DOHH2 (cell line): Measurements from ENCODE around the gene EIF3M.

Source experiments
- EZH2phosphoT487 ChIP-seq: fragments of 200-600 bp; sonication (generic); IDR thresholded peaks from 2 replicates; pipeline ENCODE4 v1.6.1; 2017; ENCODE audit warnings: borderline replicate concordance, mild to moderate bottlenecking, antibody characterized with exemption, low read length, moderate library complexity, mixed read lengths
- TF ChIP-seq, protein P1 (sequence below): fragments of 200-600 bp; sonication (generic); IDR thresholded peaks from one replicate; pipeline ENCODE4 v1.5.1; 2014; ENCODE audit warnings: antibody characterized with exemption, mild to moderate bottlenecking, low read depth, low read length; ENCODE audit not compliant: poor library complexity, severe bottlenecking

DNA sequence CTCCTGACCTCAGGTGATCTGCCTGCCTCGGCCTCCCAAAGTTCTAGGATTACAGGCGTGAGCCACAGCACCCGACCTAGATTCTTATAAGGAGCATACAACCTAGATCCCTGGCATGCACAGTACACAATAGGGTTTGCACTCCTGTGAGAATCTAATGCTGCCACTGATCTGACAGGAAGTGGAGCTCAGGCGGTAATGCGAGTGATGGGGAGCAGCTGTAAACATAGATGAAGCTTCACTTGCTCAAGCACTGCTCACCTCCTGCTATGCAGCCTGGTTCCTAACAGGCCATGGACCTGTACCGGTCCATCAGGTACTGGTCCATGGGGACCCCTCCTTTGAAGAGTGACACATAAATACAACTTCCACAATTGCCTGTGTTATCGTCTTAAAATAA lies 44.8 kb upstream of the EIF3M start:
- TF ChIP-seq, protein P1, sequence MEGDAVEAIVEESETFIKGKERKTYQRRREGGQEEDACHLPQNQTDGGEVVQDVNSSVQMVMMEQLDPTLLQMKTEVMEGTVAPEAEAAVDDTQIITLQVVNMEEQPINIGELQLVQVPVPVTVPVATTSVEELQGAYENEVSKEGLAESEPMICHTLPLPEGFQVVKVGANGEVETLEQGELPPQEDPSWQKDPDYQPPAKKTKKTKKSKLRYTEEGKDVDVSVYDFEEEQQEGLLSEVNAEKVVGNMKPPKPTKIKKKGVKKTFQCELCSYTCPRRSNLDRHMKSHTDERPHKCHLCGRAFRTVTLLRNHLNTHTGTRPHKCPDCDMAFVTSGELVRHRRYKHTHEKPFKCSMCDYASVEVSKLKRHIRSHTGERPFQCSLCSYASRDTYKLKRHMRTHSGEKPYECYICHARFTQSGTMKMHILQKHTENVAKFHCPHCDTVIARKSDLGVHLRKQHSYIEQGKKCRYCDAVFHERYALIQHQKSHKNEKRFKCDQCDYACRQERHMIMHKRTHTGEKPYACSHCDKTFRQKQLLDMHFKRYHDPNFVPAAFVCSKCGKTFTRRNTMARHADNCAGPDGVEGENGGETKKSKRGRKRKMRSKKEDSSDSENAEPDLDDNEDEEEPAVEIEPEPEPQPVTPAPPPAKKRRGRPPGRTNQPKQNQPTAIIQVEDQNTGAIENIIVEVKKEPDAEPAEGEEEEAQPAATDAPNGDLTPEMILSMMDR: no peak
- TF ChIP-seq EZH2phosphoT487: no peak
